GM18507 (cell line): ENCODE measurements around the gene C16orf96.

Source experiments
- DNase-seq: peaks from one replicate; pipeline ENCODE4 v3.0.0; 2011; ENCODE audit warnings: low read depth; ENCODE audit not compliant: insufficient read length; ENCODE audit errors: extremely low spot score
- FAIRE-seq: peaks from 2 replicates; lab custom pipeline; 2011; peaks lifted over from hg19 to GRCh38; lab: Jason Lieb, UNC

The C16orf96 gene

GRCh38 chr16:4556112-4556511, at the start of gene C16orf96:
TSS of gene C16orf96 (plus strand) at chr16:4556340. CDS start at chr16:4556490, 150 bp downstream.
- no peak for DNase-seq
- no peak for FAIRE-seq

GRCh38 chr16:4506450-4506849, 49.7 kb upstream of the C16orf96 start:
- peak; percentile 89 for FAIRE-seq
- DNase-seq, result no peak

- FAIRE-seq, result no peak
- no peak for DNase-seq
Observed at GRCh38 chr16:4507588-4508345, 48.4 kb upstream of the C16orf96 start.

GRCh38 chr16:4508806-4509205, 47.3 kb upstream of the C16orf96 start:
- DNase-seq (no peak), FAIRE-seq (no peak)

- FAIRE-seq (no peak), DNase-seq (no peak)
Observed at GRCh38 chr16:4509420-4509819, 46.7 kb upstream of the C16orf96 start.

GRCh38 chr16:4510131-4510530, 46.0 kb upstream of the C16orf96 start:
- FAIRE-seq, result no peak

GRCh38 chr16:4510747-4511426, 45.3 kb upstream of the C16orf96 start:
- FAIRE-seq (no peak), DNase-seq (no peak)

More at GRCh38 chr16:4510131-4510530, 46.0 kb upstream of the C16orf96 start:
- no peak for DNase-seq

GRCh38 chr16:4511441-4512082, 44.6 kb upstream of the C16orf96 start:
- DNase-seq (no peak), FAIRE-seq (no peak)

- no peak for DNase-seq
- no peak for FAIRE-seq
Observed at GRCh38 chr16:4512473-4512872, 43.7 kb upstream of the C16orf96 start.

- FAIRE-seq, result no peak
Observed at GRCh38 chr16:4513086-4513860, 42.9 kb upstream of the C16orf96 start.

GRCh38 chr16:4513881-4514280, 42.3 kb upstream of the C16orf96 start:
- FAIRE-seq, result no peak
- no peak for DNase-seq

More at GRCh38 chr16:4513086-4513860, 42.9 kb upstream of the C16orf96 start:
- no peak for DNase-seq

- FAIRE-seq, result no peak
- DNase-seq, result no peak
Observed at GRCh38 chr16:4514606-4515005, 41.5 kb upstream of the C16orf96 start.

GRCh38 chr16:4515611-4516233, 40.4 kb upstream of the C16orf96 start:
- FAIRE-seq (peak; percentile 96), DNase-seq (no peak)

- DNase-seq, result no peak
- FAIRE-seq, result peak; percentile 18
Observed at GRCh38 chr16:4517812-4518680, 38.1 kb upstream of the C16orf96 start.

- DNase-seq, result no peak
- no peak for FAIRE-seq
Observed at GRCh38 chr16:4519274-4520058, 36.7 kb upstream of the C16orf96 start.

- DNase-seq (no peak), FAIRE-seq (no peak)
Observed at GRCh38 chr16:4520913-4521312, 35.2 kb upstream of the C16orf96 start.

- DNase-seq (no peak), FAIRE-seq (no peak)
Observed at GRCh38 chr16:4522051-4522581, 34.0 kb upstream of the C16orf96 start.
